ENCODE results near the gene CERT1.

Gene CERT1

DNA sequence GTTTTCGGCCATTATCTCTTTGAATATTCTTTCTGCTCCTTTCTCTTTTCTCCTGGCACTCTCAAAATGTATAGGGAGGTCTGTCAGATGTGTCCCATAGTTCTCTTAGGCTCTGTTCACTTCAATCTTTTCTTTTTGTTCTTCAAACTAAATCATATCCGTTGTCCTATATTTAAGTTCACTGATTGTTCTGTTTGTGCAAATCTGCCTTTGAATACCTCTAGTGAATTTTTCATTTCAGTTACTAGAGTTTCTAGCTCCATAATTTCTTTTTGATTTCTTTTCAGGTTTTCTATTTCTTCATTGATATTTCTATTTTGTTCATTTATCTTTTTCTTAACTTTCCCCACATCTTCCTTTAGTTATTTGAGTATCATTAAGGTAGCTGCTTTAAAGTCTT, 65.4 kb downstream of the CERT1 start:
- H3K36me3 ChIP-seq (ENCODE audit: control insufficient read depth, insufficient read depth, low read length) = no peaks in the 10 kb centered on the region
- H3K27me3 ChIP-seq (ENCODE audit: control insufficient read depth, insufficient read depth, low read length) = no peaks in the 10 kb centered on the region
- H3K9ac ChIP-seq (ENCODE audit: low read depth, low read length) = no peak overlapping the region
- peaks cover 8% of the 10 kb centered on the region for H3K4me1 ChIP-seq (ENCODE audit: control insufficient read depth, insufficient read depth, low read length)
- no peaks in the 10 kb centered on the region for H3K9me3 ChIP-seq (ENCODE audit: control insufficient read depth, insufficient read depth, low read length)
- no peak overlapping the region for H3K4me3 ChIP-seq (ENCODE audit: low read depth, low read length)

DNA sequence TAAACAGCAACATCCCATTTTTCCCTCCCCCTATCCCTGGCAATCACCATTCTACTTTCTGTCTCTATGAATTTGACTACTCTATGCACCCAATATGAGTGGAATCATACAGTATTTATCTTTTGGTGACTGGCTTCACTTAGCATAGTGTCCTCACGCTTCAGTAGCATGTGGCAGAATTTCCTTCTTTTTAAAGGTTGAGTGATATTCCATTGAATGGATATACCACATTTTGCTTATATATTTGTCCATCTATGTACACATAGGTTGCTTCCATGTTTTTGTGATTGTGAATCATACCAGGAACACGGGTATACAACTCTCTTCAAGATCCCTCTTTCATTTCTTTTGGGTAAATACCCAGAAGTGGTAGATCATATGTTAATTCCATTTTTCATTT, 69.9 kb downstream of the CERT1 start:
- Histone ChIP-seq H3K9ac (ENCODE audit: low read depth, low read length) (no peak overlapping the region), H3K27me3 (ENCODE audit: control insufficient read depth, insufficient read depth, low read length) (no peaks in the 10 kb centered on the region), H3K4me1 (ENCODE audit: control insufficient read depth, insufficient read depth, low read length) (no peaks in the 10 kb centered on the region), H3K9me3 (ENCODE audit: control insufficient read depth, insufficient read depth, low read length) (no peaks in the 10 kb centered on the region), H3K36me3 (ENCODE audit: control insufficient read depth, insufficient read depth, low read length) (no peaks in the 10 kb centered on the region), H3K4me3 (ENCODE audit: low read depth, low read length) (no peak overlapping the region)

DNA sequence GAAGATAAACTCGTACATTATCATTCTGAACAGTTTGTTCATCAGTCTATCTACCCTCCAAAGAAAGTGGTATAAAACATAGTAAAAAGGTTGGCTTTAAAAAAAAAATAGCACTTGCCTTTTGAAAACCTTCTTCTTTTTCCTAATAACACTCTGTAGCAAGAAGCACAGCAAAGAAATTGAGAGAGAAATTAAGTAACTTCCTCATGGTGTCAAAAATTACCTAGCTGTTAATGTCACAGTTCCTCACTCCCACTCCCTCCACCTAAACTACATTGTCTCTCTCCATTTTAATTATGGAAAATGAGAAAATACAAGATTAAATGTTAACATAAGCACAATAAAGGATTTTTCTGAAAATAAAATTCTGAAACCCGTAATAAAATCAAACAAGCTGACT, 72.2 kb downstream of the CERT1 start:
- Histone ChIP-seq H3K9ac (ENCODE audit: low read depth, low read length) (no peak overlapping the region), H3K27me3 (ENCODE audit: control insufficient read depth, insufficient read depth, low read length) (no peaks in the 10 kb centered on the region), H3K4me1 (ENCODE audit: control insufficient read depth, insufficient read depth, low read length) (no peaks in the 10 kb centered on the region), H3K9me3 (ENCODE audit: control insufficient read depth, insufficient read depth, low read length) (no peaks in the 10 kb centered on the region), H3K4me3 (ENCODE audit: low read depth, low read length) (no peak overlapping the region), H3K36me3 (ENCODE audit: control insufficient read depth, insufficient read depth, low read length) (no peaks in the 10 kb centered on the region)

DNA sequence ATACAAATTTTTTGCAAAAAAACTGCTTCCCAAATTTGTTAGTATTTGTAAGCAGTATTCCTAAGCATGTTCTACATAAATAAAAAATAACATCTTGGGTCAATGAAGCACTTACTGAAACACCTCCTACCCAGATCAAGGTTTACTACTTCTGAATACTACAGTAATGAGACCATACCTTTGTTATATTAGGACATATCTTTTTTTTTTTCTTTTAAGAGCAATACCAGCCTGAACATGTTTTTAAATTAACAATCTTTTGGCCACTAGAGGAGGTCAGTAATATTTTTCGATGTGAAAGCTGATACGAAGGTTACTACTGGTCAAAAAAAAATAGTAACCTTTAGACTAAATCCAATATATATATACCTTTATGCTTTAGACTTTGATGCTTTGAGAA, 72.7 kb downstream of the CERT1 start:
- Histone ChIP-seq H3K4me1 (ENCODE audit: control insufficient read depth, insufficient read depth, low read length) (no peaks in the 10 kb centered on the region), H3K4me3 (ENCODE audit: low read depth, low read length) (no peak overlapping the region), H3K9me3 (ENCODE audit: control insufficient read depth, insufficient read depth, low read length) (no peaks in the 10 kb centered on the region), H3K9ac (ENCODE audit: low read depth, low read length) (no peak overlapping the region), H3K27me3 (ENCODE audit: control insufficient read depth, insufficient read depth, low read length) (no peaks in the 10 kb centered on the region), H3K36me3 (ENCODE audit: control insufficient read depth, insufficient read depth, low read length) (no peaks in the 10 kb centered on the region)

DNA sequence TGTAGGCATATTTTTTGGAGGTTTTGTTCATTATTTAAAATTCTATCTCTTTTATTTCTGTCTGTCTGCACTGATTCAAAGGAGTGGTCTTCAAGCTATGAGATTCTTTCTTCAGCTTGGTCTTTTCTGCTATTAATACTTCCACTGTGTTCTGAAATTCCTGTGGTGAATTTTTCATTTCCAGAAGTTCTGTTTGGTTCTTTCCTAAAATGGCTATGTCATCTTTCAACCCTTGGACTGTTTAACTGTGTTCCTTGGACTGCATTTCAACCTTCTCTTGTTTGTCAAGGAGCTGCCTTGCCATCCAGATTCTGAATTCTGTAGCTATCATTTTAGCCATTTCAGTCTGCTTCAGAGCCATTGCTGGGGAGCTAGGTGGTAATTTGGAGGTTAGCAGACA, 76.3 kb downstream of the CERT1 start:
- Histone ChIP-seq H3K4me3 (ENCODE audit: low read depth, low read length) (no peak overlapping the region), H3K4me1 (ENCODE audit: control insufficient read depth, insufficient read depth, low read length) (no peaks in the 10 kb centered on the region), H3K9ac (ENCODE audit: low read depth, low read length) (no peak overlapping the region), H3K9me3 (ENCODE audit: control insufficient read depth, insufficient read depth, low read length) (no peaks in the 10 kb centered on the region), H3K36me3 (ENCODE audit: control insufficient read depth, insufficient read depth, low read length) (no peaks in the 10 kb centered on the region), H3K27me3 (ENCODE audit: control insufficient read depth, insufficient read depth, low read length) (no peaks in the 10 kb centered on the region)

DNA sequence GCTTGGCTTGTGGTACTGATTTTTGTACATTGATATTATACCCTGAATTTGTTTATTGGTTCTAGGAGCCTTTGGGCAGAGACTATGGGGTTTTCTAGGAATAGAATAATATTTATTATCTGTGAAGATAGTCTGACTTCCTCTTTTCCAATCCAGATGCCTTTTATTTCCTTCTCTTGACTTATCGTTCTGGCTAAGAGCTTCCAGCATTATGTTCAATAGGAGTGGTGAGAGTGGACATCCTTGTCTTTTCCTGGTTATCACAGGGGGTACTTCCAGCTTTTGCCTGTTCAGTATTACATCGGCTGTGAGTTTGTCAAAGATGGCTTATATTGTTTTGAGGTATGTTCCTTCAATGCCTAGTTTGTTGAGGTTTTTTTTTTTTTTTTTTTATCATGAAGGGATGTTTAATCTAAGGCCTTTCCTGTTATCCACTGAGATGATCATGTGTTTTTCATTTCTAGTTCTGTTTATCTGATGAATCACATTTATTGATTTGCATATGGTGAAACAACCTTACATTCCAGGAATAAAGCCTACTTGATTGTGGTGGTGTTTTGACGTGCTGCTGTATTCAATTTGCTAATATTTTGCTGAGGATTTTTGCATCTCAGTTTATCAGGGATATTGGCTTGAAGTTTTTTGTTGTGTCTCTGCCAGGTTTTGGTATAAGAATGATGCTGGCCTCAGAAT, 77.5 kb downstream of the CERT1 start:
- Histone ChIP-seq H3K9me3 (ENCODE audit: control insufficient read depth, insufficient read depth, low read length) (no peaks in the 10 kb centered on the region), H3K36me3 (ENCODE audit: control insufficient read depth, insufficient read depth, low read length) (no peaks in the 10 kb centered on the region), H3K4me1 (ENCODE audit: control insufficient read depth, insufficient read depth, low read length) (no peaks in the 10 kb centered on the region), H3K4me3 (ENCODE audit: low read depth, low read length) (no peak overlapping the region), H3K9ac (ENCODE audit: low read depth, low read length) (no peak overlapping the region), H3K27me3 (ENCODE audit: control insufficient read depth, insufficient read depth, low read length) (no peaks in the 10 kb centered on the region)

DNA sequence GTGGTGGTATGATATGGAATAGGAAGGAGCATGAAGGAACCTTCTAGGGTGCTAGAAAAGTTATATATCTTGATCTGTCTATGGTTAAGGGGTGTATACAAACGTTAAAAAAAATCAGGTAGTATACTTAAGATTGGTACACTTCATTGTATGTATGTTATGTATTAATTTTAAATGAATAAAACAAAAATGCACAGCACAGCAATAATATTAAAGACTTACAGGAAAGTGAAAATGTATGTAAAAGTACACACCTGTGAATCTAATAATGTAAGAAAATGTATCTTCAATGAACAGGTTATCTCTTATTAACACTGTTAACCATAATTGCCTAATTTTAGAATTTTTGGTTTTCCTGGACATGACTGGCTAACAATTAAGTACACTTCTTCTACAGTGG, 97.2 kb downstream of the CERT1 start:
- H3K9me3 ChIP-seq (ENCODE audit: control insufficient read depth, insufficient read depth, low read length) = no peaks in the 10 kb centered on the region
- no peaks in the 10 kb centered on the region for H3K27me3 ChIP-seq (ENCODE audit: control insufficient read depth, insufficient read depth, low read length)
- no peak overlapping the region for H3K4me3 ChIP-seq (ENCODE audit: low read depth, low read length)
- H3K36me3 ChIP-seq (ENCODE audit: control insufficient read depth, insufficient read depth, low read length) = no peaks in the 10 kb centered on the region
- no peak overlapping the region for H3K9ac ChIP-seq (ENCODE audit: low read depth, low read length)
- H3K4me1 ChIP-seq (ENCODE audit: control insufficient read depth, insufficient read depth, low read length) = peaks cover 11% of the 10 kb centered on the region

DNA sequence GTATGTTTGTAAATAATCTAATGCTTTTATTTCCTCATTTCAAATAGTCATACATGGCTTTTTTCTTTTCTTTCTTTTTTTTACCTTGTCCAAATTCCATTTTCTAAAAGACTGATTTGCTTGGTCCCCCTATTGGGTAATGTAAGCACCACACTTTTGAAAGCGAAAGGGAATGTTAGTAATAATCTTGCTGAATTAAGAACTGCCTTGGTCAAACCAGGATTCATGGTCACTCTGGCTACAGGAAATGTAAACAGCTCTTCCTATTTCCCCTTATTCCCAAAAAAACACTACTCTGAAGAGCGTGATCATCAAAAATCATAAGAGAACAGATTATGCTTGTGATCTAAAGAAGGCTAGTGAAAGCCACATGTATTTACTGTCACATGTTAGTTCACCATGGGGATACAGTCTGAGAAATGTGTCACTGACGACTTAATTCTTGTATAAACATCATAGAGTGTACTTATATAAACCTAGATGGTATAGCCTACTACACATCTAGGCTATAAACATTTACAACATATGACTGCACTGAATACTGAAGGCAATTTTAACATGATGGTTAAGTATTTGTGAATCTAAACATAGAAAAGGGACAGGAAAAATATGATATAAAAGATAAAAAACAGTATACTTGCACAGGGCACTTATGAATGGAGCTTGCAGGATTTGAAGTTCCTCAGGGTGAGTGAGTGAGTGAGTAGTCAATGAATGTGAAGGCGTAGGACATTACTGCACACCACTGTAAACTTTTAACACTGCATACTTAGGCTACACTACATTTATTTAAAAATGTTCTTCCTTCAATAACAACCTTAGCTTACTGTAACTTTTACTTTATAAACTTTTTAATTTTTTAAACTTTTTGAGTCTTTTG, 99.1 kb downstream of the CERT1 start:
- H3K4me1 ChIP-seq (ENCODE audit: control insufficient read depth, insufficient read depth, low read length) = peaks cover 11% of the 10 kb centered on the region
- no peak overlapping the region for H3K4me3 ChIP-seq (ENCODE audit: low read depth, low read length)
- H3K9me3 ChIP-seq (ENCODE audit: control insufficient read depth, insufficient read depth, low read length) = no peaks in the 10 kb centered on the region
- no peaks in the 10 kb centered on the region for H3K36me3 ChIP-seq (ENCODE audit: control insufficient read depth, insufficient read depth, low read length)
- no peaks in the 10 kb centered on the region for H3K27me3 ChIP-seq (ENCODE audit: control insufficient read depth, insufficient read depth, low read length)
- H3K9ac ChIP-seq (ENCODE audit: low read depth, low read length) = no peak overlapping the region

DNA sequence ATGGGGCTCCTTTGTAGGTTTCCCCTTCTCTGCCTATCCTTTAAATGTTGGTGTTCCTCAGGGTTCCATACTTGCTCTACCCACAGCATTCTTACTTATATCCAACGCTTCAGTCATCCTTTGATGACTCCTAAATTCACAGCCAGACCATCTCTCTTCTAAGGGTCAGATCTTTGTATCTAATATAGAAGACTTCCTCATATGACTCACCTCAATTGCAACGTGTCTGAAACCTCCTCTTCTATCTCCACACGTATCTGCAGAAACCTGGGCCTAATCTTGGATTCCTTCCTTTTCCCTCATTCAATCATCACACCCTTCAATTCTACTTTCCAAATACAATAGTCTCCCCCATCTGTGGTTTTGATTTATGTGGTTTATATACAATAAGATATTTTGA, 106.1 kb downstream of the CERT1 start:
- Histone ChIP-seq H3K4me1 (ENCODE audit: control insufficient read depth, insufficient read depth, low read length) (no peaks in the 10 kb centered on the region), H3K9me3 (ENCODE audit: control insufficient read depth, insufficient read depth, low read length) (no peaks in the 10 kb centered on the region), H3K27me3 (ENCODE audit: control insufficient read depth, insufficient read depth, low read length) (no peaks in the 10 kb centered on the region), H3K4me3 (ENCODE audit: low read depth, low read length) (no peak overlapping the region), H3K9ac (ENCODE audit: low read depth, low read length) (no peak overlapping the region), H3K36me3 (ENCODE audit: control insufficient read depth, insufficient read depth, low read length) (no peaks in the 10 kb centered on the region)

DNA sequence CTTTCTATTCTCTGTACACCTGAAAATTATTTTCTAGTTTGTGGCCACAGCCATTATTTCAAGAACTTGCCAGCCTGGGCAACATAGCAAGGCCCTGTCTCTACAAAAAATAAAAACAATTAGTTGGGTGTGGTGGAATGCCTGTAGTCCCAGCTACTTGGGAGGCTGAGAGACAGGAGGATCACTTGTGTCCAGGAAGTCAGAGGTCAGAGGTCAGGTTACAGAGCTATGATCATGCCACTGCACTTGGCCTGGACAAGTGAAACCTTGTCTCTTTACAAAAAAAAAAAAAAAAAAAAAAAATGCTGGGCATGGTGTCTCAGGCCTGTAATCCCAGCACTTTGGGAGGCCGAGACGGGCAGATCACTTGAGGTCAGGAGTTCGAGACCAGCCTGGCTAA, 116.2 kb downstream of the CERT1 start:
- H3K4me3 ChIP-seq (ENCODE audit: low read depth, low read length) = no peak overlapping the region
- no peak overlapping the region for H3K9ac ChIP-seq (ENCODE audit: low read depth, low read length)
- H3K9me3 ChIP-seq (ENCODE audit: control insufficient read depth, insufficient read depth, low read length) = no peaks in the 10 kb centered on the region
- H3K4me1 ChIP-seq (ENCODE audit: control insufficient read depth, insufficient read depth, low read length) = no peaks in the 10 kb centered on the region
- peaks cover 4% of the 10 kb centered on the region for H3K36me3 ChIP-seq (ENCODE audit: control insufficient read depth, insufficient read depth, low read length)
- no peaks in the 10 kb centered on the region for H3K27me3 ChIP-seq (ENCODE audit: control insufficient read depth, insufficient read depth, low read length)

DNA sequence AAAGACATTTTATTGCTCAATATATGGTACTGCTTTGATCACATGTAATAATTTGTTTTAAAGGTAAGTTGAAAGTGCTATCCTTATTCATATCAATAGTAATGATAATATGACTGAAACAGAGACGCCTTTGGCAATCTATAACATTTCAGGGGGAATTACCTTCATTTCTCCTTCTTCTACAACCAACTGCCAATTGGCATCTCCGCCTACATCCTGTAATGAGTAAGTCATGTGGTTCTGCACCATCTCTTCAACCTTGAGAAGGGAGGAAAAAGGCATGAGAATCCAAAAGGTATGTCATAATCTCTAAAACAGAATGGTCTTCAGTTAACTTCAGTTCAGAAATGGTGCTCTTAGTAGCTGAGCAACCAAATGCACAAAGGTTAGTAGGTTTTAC, 122.0 kb downstream of the CERT1 start:
- Histone ChIP-seq H3K36me3 (ENCODE audit: control insufficient read depth, insufficient read depth, low read length) (no peaks in the 10 kb centered on the region), H3K9ac (ENCODE audit: low read depth, low read length) (no peak overlapping the region), H3K4me3 (ENCODE audit: low read depth, low read length) (no peak overlapping the region)

DNA sequence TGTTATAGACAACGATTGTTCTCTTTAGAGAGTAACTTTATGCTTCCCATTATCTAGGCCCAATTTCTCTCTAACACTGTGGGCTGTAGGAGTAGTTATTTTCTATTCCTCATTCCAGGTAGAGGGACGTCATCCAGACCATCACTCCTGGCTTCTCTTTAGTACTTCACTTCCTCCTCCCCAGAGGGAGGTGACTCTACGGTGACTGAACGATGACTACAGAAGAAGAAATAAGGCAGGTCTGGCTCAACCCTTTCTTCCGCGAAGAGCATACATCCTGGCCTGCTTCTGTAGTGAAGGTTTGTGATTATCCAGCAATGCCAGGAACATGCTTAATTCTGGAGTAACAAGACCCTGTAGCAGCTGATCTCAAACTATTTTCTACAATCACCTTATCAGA, 123.6 kb downstream of the CERT1 start:
- Histone ChIP-seq H3K36me3 (ENCODE audit: control insufficient read depth, insufficient read depth, low read length) (no peaks in the 10 kb centered on the region), H3K9me3 (ENCODE audit: control insufficient read depth, insufficient read depth, low read length) (no peaks in the 10 kb centered on the region), H3K27me3 (ENCODE audit: control insufficient read depth, insufficient read depth, low read length) (no peaks in the 10 kb centered on the region), H3K4me1 (ENCODE audit: control insufficient read depth, insufficient read depth, low read length) (no peaks in the 10 kb centered on the region), H3K9ac (ENCODE audit: low read depth, low read length) (no peak overlapping the region), H3K4me3 (ENCODE audit: low read depth, low read length) (no peak overlapping the region)

More for the DNA sequence above, 122.0 kb downstream of the CERT1 start:
- no peaks in the 10 kb centered on the region for H3K27me3 ChIP-seq (ENCODE audit: control insufficient read depth, insufficient read depth, low read length)
- H3K9me3 ChIP-seq (ENCODE audit: control insufficient read depth, insufficient read depth, low read length) = no peaks in the 10 kb centered on the region
- H3K4me1 ChIP-seq (ENCODE audit: control insufficient read depth, insufficient read depth, low read length) = no peaks in the 10 kb centered on the region
